Measurements from ENCODE around the gene CCL8.
"Not testable (repeated sequence)": the region's sequence is repeated elsewhere in the genome, so short reads cannot be mapped to it uniquely, and the experiment has no call there.

Gene CCL8

GRCh38 chr17:34313164-34313563, 6.1 kb upstream of the CCL8 start:
- Histone ChIP-seq H3K36me3 (ENCODE audit: control insufficient read depth, insufficient read depth, low read length) (no peaks in the 10 kb centered on the region), H3K27ac (ENCODE audit: low read depth, low read length, severe bottlenecking) (no peak overlapping the region), H3K4me3 (ENCODE audit: extremely low read depth, insufficient read depth, low read length, poor library complexity, severe bottlenecking) (no peak overlapping the region), H3K9me3 (ENCODE audit: control insufficient read depth, low read length) (no peaks in the 10 kb centered on the region), H3K4me1 (ENCODE audit: control insufficient read depth, insufficient read depth, low read length, poor library complexity, severe bottlenecking) (no peaks in the 10 kb centered on the region)
- WGBS, 2 experiments (ENCODE audit: insufficient coverage in 2 of 2), result 86 to 90% methylated on average over 2 to 4 of the region's 4 CpGs

GRCh38 chr17:34314279-34314678, 5.0 kb upstream of the CCL8 start:
- H3K4me1 ChIP-seq (ENCODE audit: control insufficient read depth, insufficient read depth, low read length, poor library complexity, severe bottlenecking), result no peaks in the 10 kb centered on the region
- no peaks in the 10 kb centered on the region for H3K36me3 ChIP-seq (ENCODE audit: control insufficient read depth, insufficient read depth, low read length)
- no peaks in the 10 kb centered on the region for H3K9me3 ChIP-seq (ENCODE audit: control insufficient read depth, low read length)
- 87 to 96% methylated on average over 3 to 4 of the region's 4 CpGs for WGBS, 2 experiments (ENCODE audit: insufficient coverage in 2 of 2)
- no peak overlapping the region for H3K27ac ChIP-seq (ENCODE audit: low read depth, low read length, severe bottlenecking)
- H3K4me3 ChIP-seq (ENCODE audit: extremely low read depth, insufficient read depth, low read length, poor library complexity, severe bottlenecking), result no peak overlapping the region

GRCh38 chr17:34318474-34318873, 761 bp upstream of the CCL8 start:
- Histone ChIP-seq H3K36me3 (ENCODE audit: control insufficient read depth, insufficient read depth, low read length) (no peaks in the 10 kb centered on the region), H3K9me3 (ENCODE audit: control insufficient read depth, low read length) (no peaks in the 10 kb centered on the region), H3K4me3 (ENCODE audit: extremely low read depth, insufficient read depth, low read length, poor library complexity, severe bottlenecking) (no peak overlapping the region), H3K4me1 (ENCODE audit: control insufficient read depth, insufficient read depth, low read length, poor library complexity, severe bottlenecking) (no peaks in the 10 kb centered on the region), H3K27ac (ENCODE audit: low read depth, low read length, severe bottlenecking) (no peak overlapping the region)
- WGBS, 2 experiments (ENCODE audit: insufficient coverage in 2 of 2), result 71% methylated on average over 2 of the region's 3 CpGs; no CpG with 5 or more reads in 1 of the 2 experiments

GRCh38 chr17:34321964-34322363, 2.7 kb downstream of the CCL8 start:
- Histone ChIP-seq H3K27ac (ENCODE audit: low read depth, low read length, severe bottlenecking) (no peak overlapping the region), H3K4me1 (ENCODE audit: control insufficient read depth, insufficient read depth, low read length, poor library complexity, severe bottlenecking) (no peaks in the 10 kb centered on the region), H3K36me3 (ENCODE audit: control insufficient read depth, insufficient read depth, low read length) (no peaks in the 10 kb centered on the region), H3K4me3 (ENCODE audit: extremely low read depth, insufficient read depth, low read length, poor library complexity, severe bottlenecking) (no peak overlapping the region), H3K9me3 (ENCODE audit: control insufficient read depth, low read length) (no peaks in the 10 kb centered on the region)

GRCh38 chr17:34327580-34327979, 8.3 kb downstream of the CCL8 start:
- no CpG with 5 or more reads among the region's 4 CpGs for WGBS, 2 experiments (ENCODE audit: insufficient coverage in 2 of 2)
- H3K4me1 ChIP-seq (ENCODE audit: control insufficient read depth, insufficient read depth, low read length, poor library complexity, severe bottlenecking), result not testable (repeated sequence)

GRCh38 chr17:34337701-34338100, 18.5 kb downstream of the CCL8 start:
- Histone ChIP-seq H3K4me3 (ENCODE audit: extremely low read depth, insufficient read depth, low read length, poor library complexity, severe bottlenecking) (no peak overlapping the region), H3K36me3 (ENCODE audit: control insufficient read depth, insufficient read depth, low read length) (no peaks in the 10 kb centered on the region), H3K9me3 (ENCODE audit: control insufficient read depth, low read length) (no peaks in the 10 kb centered on the region), H3K27ac (ENCODE audit: low read depth, low read length, severe bottlenecking) (no peak overlapping the region), H3K4me1 (ENCODE audit: control insufficient read depth, insufficient read depth, low read length, poor library complexity, severe bottlenecking) (no peaks in the 10 kb centered on the region)
- 80 to 83% methylated on average over 1 of the region's 1 CpG for WGBS, 2 experiments (ENCODE audit: insufficient coverage in 2 of 2)

More at GRCh38 chr17:34327580-34327979, 8.3 kb downstream of the CCL8 start:
- H3K36me3 ChIP-seq (ENCODE audit: control insufficient read depth, insufficient read depth, low read length); H3K27ac ChIP-seq (ENCODE audit: low read depth, low read length, severe bottlenecking); H3K4me3 ChIP-seq (ENCODE audit: extremely low read depth, insufficient read depth, low read length, poor library complexity, severe bottlenecking); H3K9me3 ChIP-seq (ENCODE audit: control insufficient read depth, low read length): not testable (repeated sequence)

GRCh38 chr17:34339138-34339770, 20.0 kb downstream of the CCL8 start:
- no peak overlapping the region for H3K27ac ChIP-seq (ENCODE audit: low read depth, low read length, severe bottlenecking)
- no peaks in the 10 kb centered on the region for H3K9me3 ChIP-seq (ENCODE audit: control insufficient read depth, low read length)
- WGBS, 2 experiments (ENCODE audit: insufficient coverage in 2 of 2), result 78 to 100% methylated on average over 1 of the region's 3 CpGs
- H3K36me3 ChIP-seq (ENCODE audit: control insufficient read depth, insufficient read depth, low read length), result no peaks in the 10 kb centered on the region
- H3K4me1 ChIP-seq (ENCODE audit: control insufficient read depth, insufficient read depth, low read length, poor library complexity, severe bottlenecking), result no peaks in the 10 kb centered on the region
- H3K4me3 ChIP-seq (ENCODE audit: extremely low read depth, insufficient read depth, low read length, poor library complexity, severe bottlenecking), result no peak overlapping the region

- Histone ChIP-seq H3K4me1 (ENCODE audit: control insufficient read depth, insufficient read depth, low read length, poor library complexity, severe bottlenecking) (no peaks in the 10 kb centered on the region), H3K27ac (ENCODE audit: low read depth, low read length, severe bottlenecking) (no peak overlapping the region)
- WGBS, 2 experiments (ENCODE audit: insufficient coverage in 2 of 2), result 71 to 78% methylated on average over 2 of the region's 2 CpGs
Measured at GRCh38 chr17:34341916-34342315, 22.7 kb downstream of the CCL8 start.

GRCh38 chr17:34347063-34347462, 27.8 kb downstream of the CCL8 start:
- no peak overlapping the region for H3K27ac ChIP-seq (ENCODE audit: low read depth, low read length, severe bottlenecking)
- WGBS, 2 experiments (ENCODE audit: insufficient coverage in 2 of 2), result 80 to 85% methylated on average over 4 of the region's 4 CpGs
- H3K36me3 ChIP-seq (ENCODE audit: control insufficient read depth, insufficient read depth, low read length), result no peaks in the 10 kb centered on the region
- H3K4me3 ChIP-seq (ENCODE audit: extremely low read depth, insufficient read depth, low read length, poor library complexity, severe bottlenecking), result no peak overlapping the region
- H3K4me1 ChIP-seq (ENCODE audit: control insufficient read depth, insufficient read depth, low read length, poor library complexity, severe bottlenecking), result no peaks in the 10 kb centered on the region
- no peaks in the 10 kb centered on the region for H3K9me3 ChIP-seq (ENCODE audit: control insufficient read depth, low read length)

More at GRCh38 chr17:34341916-34342315, 22.7 kb downstream of the CCL8 start:
- H3K36me3 ChIP-seq (ENCODE audit: control insufficient read depth, insufficient read depth, low read length), result no peaks in the 10 kb centered on the region
- H3K4me3 ChIP-seq (ENCODE audit: extremely low read depth, insufficient read depth, low read length, poor library complexity, severe bottlenecking), result no peak overlapping the region
- no peaks in the 10 kb centered on the region for H3K9me3 ChIP-seq (ENCODE audit: control insufficient read depth, low read length)

GRCh38 chr17:34349751-34350150, 30.5 kb downstream of the CCL8 start:
- no peak overlapping the region for H3K27ac ChIP-seq (ENCODE audit: low read depth, low read length, severe bottlenecking)
- no peaks in the 10 kb centered on the region for H3K4me1 ChIP-seq (ENCODE audit: control insufficient read depth, insufficient read depth, low read length, poor library complexity, severe bottlenecking)
- H3K36me3 ChIP-seq (ENCODE audit: control insufficient read depth, insufficient read depth, low read length), result no peaks in the 10 kb centered on the region
- H3K9me3 ChIP-seq (ENCODE audit: control insufficient read depth, low read length), result no peaks in the 10 kb centered on the region
- no peak overlapping the region for H3K4me3 ChIP-seq (ENCODE audit: extremely low read depth, insufficient read depth, low read length, poor library complexity, severe bottlenecking)
- WGBS, 2 experiments (ENCODE audit: insufficient coverage in 2 of 2), result 62 to 77% methylated on average over 3 to 4 of the region's 4 CpGs

GRCh38 chr17:34351096-34351495, 31.9 kb downstream of the CCL8 start:
- no peak overlapping the region for H3K4me3 ChIP-seq (ENCODE audit: extremely low read depth, insufficient read depth, low read length, poor library complexity, severe bottlenecking)
- no peak overlapping the region for H3K27ac ChIP-seq (ENCODE audit: low read depth, low read length, severe bottlenecking)
- WGBS, 2 experiments (ENCODE audit: insufficient coverage in 2 of 2), result no CpG with 5 or more reads among the region's 1 CpG

More at GRCh38 chr17:34351096-34351495, 31.9 kb downstream of the CCL8 start:
- H3K36me3 ChIP-seq (ENCODE audit: control insufficient read depth, insufficient read depth, low read length), result no peaks in the 10 kb centered on the region
- no peaks in the 10 kb centered on the region for H3K9me3 ChIP-seq (ENCODE audit: control insufficient read depth, low read length)
- no peaks in the 10 kb centered on the region for H3K4me1 ChIP-seq (ENCODE audit: control insufficient read depth, insufficient read depth, low read length, poor library complexity, severe bottlenecking)
